Putamen (tissue), 1 donor: Measurements from ENCODE around the gene NT5E.

Experiments
- DNase-seq: peaks from one replicate; pipeline ENCODE4 v3.0.0-alpha.2; 2016; ENCODE audit warnings: low spot score

Gene NT5E

DNA sequence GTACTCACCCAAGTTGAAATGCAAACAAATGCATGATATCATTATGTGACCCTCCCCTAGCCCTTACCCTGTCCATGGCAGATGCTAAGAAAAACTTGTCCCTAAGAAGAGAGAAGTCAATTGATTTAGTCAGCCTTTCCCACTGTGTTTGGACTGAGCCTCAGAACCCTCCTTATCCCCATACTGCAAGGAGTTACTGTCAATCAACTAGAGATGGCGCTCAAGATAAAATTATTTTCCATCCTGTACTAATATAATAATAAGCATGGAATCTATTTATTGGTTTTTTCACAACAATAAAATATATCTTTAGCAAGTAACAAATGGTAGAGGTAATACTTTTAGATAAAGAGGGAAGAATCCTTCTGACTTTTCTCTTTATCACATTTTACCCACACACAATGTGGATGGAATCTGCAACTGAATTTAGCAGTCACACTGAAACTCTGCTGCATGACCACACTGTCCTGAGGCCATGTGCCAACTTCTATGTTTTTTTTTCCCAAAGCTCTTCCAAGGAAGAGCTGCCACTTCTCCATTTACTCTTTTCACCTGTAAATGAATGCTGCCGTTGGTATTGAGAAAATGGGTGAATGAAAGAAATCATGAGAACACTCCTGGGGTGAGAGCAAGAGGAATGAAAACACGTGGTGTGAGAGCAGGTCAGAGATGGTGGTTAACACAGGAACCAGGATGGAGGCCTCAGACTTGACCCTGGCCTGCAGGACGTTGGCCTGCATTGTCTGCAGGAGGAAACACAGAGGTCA, 10.5 kb downstream of the NT5E start:
- no peak for DNase-seq

GRCh38 chr6:85460921-85461797, 11.3 kb downstream of the NT5E start:
- DNase-seq, result no peak

DNA sequence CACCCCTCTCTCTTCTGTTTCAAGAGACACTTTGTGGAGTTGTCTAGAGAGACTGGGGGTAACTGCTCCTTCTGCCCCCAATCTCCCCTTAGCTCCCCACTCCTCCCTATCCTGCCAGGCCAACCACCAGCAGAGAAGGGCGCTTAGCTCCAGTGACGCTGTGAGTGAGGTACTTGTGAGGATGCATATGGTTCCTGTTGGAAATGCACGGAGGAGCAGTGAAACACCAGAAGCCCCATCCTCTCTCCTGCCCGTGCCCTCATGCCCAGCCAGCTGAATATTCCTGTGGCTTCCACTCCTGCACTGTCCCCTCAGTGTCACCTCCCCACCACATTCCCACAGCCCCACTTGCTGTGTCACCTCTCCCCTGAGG, 11.9 kb downstream of the NT5E start:
- DNase-seq, result no peak

DNA sequence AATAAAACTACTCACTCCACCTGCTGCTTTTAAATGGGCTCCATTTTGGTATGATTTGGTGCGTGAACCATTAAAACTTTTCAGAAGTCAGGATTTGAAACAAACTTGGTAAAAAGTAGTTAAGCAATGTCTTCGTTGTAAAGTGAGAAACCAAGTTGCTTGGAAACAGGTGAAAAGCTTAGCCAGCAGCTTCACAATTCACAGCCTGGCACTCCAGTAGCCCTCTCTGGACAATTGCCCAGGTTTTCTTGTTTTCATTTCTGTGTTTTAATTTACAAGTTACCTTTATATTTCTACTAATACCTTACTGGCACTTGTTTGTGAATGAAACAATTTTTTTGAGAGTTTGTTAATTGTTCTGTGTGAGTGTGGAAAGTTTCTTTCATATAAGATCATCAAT, 12.8 kb downstream of the NT5E start:
- DNase-seq, result no peak

- DNase-seq, result no peak
Measured at GRCh38 chr6:85463621-85464259, 13.9 kb downstream of the NT5E start.

- DNase-seq, result no peak
Measured at GRCh38 chr6:85464260-85464644, 14.4 kb downstream of the NT5E start.

DNA sequence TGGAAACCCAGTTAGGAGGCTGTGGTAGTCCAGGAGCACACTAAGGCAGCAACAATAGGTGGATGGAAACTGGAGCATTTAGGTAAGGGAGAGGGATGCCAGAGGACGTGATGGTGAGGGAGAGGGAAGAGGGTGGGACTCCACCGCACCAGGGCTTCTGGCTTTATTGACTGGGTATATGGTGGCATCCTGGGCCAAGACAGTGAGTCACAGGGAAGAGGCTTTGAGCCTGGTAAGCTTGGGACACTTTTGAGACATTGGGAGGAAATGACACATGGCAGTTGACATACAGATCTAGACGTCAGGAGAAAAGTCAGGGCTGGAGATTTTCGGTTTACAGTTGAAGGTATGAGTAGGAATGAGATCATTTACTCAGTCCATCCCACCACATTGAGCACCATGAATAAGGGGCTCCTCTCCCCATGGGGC, 14.9 kb downstream of the NT5E start:
- no peak for DNase-seq

GRCh38 chr6:85465762-85466161, 15.9 kb downstream of the NT5E start:
- DNase-seq, result no peak

DNA sequence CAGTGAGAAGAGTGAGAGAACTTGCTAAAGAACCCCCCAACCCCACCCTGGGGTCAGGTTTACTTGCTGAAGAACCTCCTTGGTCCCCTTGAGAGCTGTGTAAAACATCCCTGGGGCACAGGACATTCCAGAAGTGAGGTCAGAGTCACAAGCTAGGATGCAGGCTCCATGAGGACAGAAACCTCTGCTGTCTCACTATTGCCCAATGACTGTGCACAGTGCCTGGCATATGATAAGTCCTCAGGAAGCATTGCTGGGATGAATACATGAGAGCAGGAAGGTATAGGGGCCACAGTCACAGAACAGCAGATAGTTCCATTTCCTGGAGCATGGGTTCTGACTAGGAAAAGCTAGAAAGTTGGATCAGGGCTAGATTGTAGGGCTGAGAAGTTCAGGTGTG, 18.4 kb downstream of the NT5E start:
- no peak for DNase-seq

DNA sequence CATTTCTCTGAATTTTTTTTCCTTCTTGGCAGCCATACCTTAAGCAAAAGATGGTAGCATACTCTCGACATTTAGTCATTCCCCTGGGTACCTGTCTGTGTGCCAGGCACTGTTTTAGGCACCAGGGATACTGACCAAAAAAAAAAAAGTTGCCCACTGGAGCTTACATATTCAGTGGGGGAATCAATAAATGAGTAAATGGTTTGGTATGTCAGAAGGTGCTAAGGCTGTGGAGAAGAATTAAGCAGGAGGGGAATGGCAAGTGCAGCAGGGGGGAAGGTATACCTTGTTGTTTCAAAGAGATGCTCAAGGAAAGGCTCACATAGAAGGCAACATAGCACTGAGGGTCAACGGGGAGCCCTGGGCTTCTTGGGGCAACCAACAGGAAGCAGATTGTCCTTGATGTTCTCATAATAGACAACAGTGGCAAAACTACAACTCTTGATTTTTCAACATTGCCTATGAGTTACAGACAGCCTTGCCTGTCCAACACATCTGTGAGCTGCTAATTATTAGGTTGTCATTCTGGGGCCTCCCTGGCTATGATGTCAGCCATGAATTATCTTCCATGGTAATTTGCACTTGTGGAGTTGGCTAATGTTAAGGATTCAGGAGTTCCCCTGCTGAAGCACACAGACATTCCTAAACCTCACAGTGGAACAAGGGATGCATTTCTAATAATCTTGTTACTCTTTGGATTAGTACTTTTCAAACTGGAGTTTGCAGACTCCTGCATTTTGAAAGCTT, 19.6 kb downstream of the NT5E start:
- DNase-seq, result no peak

DNA sequence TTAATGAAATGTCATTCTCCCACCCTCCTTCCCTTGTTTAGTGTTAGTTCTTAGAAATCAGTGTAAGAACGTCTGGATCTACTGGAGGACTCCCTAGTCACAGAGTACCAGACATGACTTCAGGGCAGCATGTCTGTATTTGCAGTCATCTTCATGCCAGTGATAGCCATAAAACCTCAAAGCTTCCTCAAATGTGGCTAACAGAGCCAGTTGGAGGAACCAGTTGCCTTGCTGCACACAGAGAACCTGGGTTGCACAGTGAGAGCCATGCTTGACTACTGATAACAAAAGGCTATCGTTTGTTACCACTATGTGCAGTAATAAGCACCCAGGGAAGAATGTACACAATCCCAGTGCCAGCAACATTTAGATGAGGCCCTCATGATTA, 20.1 kb downstream of the NT5E start:
- DNase-seq, result no peak

DNA sequence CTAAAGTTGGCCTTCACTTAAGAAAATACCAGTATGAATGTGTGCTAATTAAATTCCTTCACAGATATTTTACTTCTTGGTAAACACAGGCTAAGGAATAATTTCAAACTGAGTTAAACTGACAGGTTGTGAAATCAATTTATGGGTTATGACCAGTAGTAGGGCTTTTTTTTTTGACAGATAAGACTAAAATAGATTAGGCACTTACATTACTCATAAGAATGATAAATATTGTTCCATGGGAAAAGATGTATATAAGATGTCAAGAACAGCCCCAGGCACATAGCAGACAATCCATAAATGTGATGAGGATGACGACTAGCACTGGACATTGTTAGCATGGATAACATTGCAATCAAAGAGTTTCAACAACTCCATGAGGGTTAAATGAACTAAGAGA, 22.9 kb downstream of the NT5E start:
- DNase-seq, result no peak

DNA sequence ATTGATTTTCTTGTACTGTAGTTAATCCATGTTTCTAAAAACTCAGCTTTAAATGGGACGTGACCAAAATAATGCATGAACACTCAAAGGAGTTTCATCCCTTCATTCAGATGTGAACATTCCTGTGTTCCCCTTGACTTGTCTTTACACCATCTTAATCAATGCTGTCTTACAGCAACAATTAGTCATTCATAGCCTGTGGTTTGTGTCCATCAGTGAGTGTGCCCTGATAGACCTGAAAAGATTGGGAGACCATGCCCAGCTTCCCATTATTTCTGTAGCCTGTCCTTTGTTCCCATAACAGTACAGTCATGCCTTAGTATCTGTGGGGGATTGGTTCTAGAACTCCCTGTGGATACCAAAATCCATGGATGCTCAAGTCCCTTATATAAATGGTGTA, 23.9 kb downstream of the NT5E start:
- no peak for DNase-seq

GRCh38 chr6:85476532-85476931, 26.6 kb downstream of the NT5E start:
- DNase-seq, result no peak

DNA sequence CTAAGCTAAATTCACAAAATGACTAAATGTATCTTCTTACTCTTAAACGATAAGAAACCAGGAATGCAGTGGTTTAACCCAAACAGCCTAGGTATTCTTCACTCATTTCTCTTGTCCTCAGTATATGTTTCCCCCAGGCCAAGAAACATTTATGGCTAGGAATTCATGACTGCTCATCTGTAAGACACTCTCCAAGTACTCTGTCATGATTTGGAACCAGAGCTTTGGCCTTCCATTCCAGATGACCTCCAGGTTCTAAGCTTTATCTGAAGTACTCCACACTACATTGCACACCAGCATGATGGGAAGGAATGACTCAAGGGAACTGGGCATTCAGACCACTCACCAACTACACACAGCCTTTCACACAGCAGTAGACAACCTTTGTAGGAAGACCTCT, 29.3 kb downstream of the NT5E start:
- DNase-seq, result no peak

- DNase-seq, result no peak
Measured at GRCh38 chr6:85482206-85482904, 32.5 kb downstream of the NT5E start.

- DNase-seq, result peak; percentile 27
Measured at GRCh38 chr6:85482905-85483700, 33.2 kb downstream of the NT5E start.

DNA sequence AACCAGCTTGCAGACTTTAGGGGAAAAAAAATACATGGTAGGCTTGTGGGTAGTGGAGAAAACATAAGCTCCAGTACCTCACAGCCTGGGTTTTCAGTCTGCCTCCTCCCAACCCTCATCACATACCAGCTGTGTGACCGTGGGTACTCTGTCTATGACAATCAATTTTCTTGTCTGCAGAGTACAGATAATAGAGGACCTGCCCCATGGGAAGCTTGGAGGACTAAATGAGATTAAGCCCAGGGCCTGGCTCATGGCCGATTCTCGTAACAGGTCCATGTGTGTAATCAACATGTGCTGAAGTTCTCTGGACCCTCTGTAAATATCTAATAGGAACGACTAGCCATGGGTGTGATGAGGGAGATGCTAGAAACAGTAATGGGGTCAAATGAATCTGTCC, 34.0 kb downstream of the NT5E start:
- no peak for DNase-seq

GRCh38 chr6:85484948-85485347, 35.1 kb downstream of the NT5E start:
- no peak for DNase-seq

- DNase-seq, result no peak
Measured at GRCh38 chr6:85490516-85491248, 40.8 kb downstream of the NT5E start.
